ENCODE measurements around the gene DDAH1.
"Not testable (repeated sequence)": the region's sequence is repeated elsewhere in the genome, so short reads cannot be mapped to it uniquely, and the experiment has no call there.

Gene DDAH1

GRCh38 chr1:85356130-85356529, 108.8 kb downstream of the DDAH1 start:
- DNase-seq = no peak

GRCh38 chr1:85352055-85352454, 112.9 kb downstream of the DDAH1 start:
- DNase-seq = no peak

GRCh38 chr1:85351202-85351828, 113.6 kb downstream of the DDAH1 start:
- DNase-seq = no peak

GRCh38 chr1:85349224-85349623, 115.7 kb downstream of the DDAH1 start:
- no peak for DNase-seq

DNA sequence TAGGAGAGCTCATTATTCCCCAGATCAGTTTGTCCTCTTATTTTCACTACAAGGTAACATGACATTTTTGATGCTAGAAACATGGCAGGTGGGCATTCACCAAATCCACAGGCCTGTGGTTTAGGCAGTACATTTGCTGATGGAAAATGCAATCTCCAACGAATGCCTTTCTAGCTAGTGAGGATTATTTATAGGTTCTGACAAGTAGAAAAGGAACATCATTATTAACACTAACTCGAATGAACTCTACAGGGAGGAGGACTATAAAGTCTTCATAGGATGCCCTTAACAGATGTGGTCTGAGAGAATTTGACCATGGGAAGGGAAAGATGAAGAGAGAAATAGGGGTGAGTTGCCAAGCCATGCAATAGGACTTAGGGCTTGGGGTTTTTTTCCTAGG, 117.1 kb downstream of the DDAH1 start:
- DNase-seq = no peak

DNA sequence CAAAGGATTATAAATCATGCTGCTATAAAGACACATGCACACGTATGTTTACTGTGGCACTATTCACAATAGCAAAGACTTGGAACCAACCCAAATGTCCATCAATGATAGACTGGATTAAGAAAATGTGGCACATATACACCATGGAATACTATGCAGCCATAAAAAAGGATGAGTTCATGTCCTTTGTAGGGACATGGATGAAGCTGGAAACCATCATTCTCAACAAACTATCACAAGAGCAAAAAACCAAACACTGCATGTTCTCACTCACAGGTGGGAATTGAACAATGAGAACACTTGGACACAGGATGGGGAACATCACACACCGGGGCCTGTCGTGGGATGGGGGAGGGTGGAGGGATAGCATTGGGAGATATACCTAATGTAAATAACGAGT, 117.7 kb downstream of the DDAH1 start:
- not testable (repeated sequence) for DNase-seq

DNA sequence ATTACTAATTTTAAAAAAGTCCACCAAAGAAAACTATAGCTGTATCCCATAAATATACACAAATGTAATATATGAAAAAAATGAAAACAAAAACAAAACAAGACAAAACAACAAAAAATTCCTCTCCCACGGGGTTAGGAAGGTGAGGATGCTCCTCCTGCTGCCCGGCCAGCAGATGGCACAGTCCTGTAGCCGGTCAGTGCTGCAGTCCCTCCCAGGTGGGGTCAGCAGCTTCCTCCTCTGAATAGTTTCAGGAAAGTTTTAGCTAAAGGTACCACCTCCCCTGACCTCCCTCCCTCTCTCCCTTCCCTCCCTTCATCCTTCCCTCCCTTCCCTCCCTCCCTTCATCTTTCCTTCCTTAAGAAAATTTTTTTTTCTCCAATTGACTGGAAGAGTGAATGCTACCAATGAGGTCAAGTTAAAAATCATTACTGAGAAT, 120.7 kb downstream of the DDAH1 start:
- no peak for DNase-seq

DNA sequence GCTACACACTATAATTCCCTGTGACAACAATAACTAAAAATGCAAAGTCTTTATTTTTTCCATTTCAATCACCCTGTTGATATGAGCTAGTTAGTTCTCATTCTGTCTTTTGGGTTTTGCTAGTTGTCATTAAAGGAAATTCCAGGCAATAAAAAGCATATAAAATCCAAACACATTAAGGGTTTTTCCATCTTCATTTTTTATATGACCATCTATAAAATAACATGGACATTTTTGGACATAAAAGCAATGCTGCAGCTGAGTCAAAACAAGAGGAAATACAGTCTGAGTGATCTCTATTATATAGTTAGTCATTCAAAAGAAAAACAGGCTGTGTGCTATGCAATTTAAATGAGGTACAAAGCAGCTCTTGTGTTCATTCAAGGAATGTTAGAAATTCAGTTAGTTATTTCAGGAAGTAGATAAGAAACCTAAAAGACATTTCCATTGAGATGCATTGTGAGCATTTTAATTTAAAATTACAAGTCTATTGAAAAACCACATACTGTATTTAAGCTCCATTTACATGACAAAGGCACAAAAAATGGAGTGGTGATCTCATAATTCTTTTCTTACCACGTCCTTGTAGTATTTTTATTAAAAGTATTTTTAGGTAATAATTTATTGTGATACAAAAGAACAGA, 121.2 kb downstream of the DDAH1 start:
- DNase-seq = no peak

DNA sequence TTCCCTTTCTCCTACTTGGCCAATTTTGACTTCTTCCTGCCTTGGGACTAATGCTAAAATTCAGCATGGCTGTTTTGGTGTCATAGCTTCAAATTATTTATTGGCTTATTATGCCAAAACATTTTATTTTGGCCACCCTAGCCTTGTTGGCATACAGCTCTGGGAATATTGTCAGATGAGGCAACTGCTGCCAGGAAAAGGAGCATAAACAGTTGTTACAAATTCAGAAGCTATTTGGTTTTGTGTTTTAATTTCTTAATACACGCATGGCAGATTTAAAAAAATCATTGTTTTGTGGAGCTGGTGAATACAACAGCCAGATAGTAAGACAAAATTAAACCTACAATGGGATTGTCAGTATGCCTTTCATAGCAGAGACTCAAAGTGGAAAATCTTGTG, 121.7 kb downstream of the DDAH1 start:
- no peak for DNase-seq

- DNase-seq = no peak
These were observed 122.8 kb downstream of the DDAH1 start for GRCh38 chr1:85342207-85342606.

DNA sequence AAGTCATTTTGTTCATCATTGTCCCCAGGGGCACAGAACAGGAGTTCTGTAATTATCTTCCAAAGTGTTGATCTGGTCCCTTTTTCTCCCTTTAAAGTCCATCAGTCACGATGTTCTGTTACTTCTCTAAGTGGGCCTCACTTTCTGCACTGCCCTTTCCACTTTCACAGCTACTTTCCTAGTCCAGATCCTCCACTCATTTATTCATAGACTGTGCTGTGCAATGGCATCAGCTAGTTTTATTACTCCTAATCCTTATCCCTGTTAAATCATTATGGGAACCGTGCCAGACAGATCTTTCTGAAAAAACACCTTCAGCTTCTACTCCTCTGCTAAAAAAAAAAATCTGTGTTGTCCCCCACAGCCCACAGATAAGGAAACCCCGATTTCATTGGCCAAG, 124.5 kb downstream of the DDAH1 start:
- DNase-seq = no peak

DNA sequence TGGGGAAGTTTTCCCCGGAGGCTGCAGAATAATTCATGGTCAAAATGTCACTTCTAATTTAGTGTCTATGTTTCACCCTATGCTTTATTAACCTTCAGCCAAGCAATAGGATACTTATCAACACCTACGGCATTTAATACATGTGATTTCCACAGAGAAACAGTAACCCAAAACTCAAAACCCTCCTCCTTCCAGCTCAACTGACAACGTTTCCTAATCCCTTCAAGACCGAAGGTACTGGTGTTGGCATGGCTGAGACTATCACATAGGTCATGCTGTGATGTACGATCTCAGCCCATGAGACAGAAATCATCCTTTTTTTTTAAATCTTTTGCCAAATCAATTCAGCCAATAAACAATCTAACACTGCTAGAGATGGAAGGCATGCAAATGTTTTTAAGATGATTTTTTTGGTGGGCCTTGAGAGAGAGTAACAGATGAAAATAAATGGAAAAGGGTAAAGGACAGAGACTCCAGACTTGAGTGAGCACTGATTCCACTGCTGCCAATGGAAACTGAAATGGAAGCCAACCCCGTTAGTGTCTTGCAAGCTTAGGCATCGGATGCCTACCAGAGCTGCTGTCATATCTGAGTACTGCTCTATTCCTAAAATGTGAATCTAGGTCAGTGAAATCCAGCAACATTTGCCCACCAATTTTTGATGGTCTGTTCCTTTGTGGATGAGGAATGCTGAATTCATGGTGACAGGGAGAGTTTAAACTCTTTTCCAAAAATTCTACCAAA, 125.1 kb downstream of the DDAH1 start:
- DNase-seq = no peak

DNA sequence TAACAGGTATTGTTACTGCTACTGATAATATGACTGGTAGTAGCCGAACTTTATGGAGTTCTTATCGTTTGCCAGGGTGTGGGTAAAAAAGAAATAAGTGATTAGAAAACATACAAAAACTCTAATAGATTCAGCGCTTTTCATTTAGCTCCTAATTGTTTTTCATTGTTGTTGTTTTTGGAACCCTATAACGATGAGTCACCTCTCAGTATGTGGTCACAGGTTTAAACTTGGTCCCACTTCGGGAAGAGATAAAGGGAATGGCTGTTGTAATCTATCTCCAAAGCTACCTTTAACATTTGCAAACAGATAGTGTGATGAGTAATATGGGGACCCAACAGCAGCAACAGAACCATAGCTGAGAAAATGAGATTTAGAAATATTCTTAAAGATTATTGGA, 125.9 kb downstream of the DDAH1 start:
- DNase-seq = no peak

GRCh38 chr1:85334962-85335361, 130.0 kb downstream of the DDAH1 start:
- no peak for DNase-seq

DNA sequence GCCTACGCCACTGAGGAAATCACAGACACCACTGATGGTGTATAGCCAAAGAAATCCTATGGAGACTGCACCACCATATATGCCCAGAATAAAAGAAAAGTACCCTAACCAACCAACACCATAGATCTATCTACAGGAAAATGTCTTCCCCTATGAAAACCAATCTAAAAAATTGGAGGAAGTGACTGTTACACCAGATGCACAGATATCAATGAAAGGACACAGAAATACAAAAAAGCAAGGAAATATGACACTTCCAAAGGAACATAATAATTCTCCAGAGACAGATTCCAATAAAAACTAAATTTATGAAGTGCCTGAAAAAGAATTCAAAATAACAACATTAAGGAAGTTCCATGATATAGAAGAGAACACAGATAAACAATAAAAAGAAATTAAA, 131.8 kb downstream of the DDAH1 start:
- no peak for DNase-seq

DNA sequence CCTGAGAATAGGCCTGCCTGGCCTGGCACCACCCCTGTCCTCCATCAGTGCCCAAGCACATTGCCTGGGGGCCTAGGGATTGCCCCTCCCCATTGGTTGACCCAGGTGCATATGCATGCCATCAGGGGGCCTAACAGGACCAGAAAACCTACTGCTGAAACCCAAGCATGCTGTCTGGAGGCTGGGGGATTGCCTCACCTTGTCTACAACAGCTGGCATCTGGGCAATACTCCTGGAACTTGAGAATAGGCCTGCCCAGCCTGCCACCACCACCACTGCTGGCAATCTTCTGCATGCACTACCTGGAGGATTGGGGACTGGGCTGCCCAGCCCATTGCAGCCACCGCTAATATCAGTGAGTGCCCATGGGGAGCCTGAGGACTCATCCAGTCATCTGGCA, 132.4 kb downstream of the DDAH1 start:
- DNase-seq = no peak

- no peak for DNase-seq
These were observed 134.2 kb downstream of the DDAH1 start for GRCh38 chr1:85330711-85331290.

GRCh38 chr1:85330214-85330631, 134.7 kb downstream of the DDAH1 start:
- DNase-seq = no peak

DNA sequence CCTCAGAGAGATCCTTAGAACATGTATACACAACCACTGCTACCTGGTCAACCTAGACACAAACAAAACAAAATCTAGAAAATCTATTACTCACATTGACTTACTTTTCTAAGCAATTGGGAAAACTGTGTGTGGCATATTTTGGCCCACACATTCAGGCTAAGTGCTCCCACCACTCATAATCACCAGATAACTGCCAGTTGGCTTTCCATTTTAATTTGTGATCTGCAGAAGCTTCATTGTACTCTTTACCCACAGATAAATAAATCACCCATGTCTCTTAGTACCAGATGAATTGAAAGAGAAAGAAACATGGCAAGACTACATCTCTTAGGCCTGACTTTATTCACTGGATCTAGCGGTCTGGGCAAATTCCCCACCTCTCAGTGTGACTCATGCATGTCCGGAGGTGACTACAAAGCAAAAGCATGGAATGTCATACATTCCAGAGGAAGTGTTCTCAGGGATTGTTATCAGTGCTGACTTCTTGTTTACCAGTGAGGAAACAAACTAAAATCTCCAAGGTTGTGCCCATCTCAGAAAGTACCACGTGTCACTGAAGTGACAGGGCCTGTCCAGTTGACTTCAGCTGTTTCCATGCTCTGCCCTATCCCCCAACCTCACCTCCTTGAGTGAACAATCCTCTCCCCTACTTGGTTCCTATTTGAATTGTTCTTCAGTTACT, 136.1 kb downstream of the DDAH1 start:
- DNase-seq = no peak

- DNase-seq = no peak
These were observed 137.2 kb downstream of the DDAH1 start for GRCh38 chr1:85327759-85328158.

GRCh38 chr1:85326851-85327250, 138.1 kb downstream of the DDAH1 start:
- no peak for DNase-seq

- DNase-seq = no peak
These were observed 138.6 kb downstream of the DDAH1 start for GRCh38 chr1:85326336-85326735.

GRCh38 chr1:85325920-85326319, 139.0 kb downstream of the DDAH1 start:
- DNase-seq = no peak

Data from activated effector memory CD4-positive, alpha-beta T cell treated with anti-CD3 and anti-CD28 coated beads, Interleukin-2, amount 50 U/mL, for 16 hours (primary cell).